Measurements from ENCODE around the gene CCT8L2. TPM values are rescaled to one million over a fixed set of nuclear protein-coding genes. Genes with fewer than 3 reads are reported as not detected.
"Not testable (repeated sequence)": the region's sequence is repeated elsewhere in the genome, so short reads cannot be mapped to it uniquely, and the experiment has no call there.

The CCT8L2 gene
- total RNA-seq, 1 experiment from 2014 or later: not detected

DNA sequence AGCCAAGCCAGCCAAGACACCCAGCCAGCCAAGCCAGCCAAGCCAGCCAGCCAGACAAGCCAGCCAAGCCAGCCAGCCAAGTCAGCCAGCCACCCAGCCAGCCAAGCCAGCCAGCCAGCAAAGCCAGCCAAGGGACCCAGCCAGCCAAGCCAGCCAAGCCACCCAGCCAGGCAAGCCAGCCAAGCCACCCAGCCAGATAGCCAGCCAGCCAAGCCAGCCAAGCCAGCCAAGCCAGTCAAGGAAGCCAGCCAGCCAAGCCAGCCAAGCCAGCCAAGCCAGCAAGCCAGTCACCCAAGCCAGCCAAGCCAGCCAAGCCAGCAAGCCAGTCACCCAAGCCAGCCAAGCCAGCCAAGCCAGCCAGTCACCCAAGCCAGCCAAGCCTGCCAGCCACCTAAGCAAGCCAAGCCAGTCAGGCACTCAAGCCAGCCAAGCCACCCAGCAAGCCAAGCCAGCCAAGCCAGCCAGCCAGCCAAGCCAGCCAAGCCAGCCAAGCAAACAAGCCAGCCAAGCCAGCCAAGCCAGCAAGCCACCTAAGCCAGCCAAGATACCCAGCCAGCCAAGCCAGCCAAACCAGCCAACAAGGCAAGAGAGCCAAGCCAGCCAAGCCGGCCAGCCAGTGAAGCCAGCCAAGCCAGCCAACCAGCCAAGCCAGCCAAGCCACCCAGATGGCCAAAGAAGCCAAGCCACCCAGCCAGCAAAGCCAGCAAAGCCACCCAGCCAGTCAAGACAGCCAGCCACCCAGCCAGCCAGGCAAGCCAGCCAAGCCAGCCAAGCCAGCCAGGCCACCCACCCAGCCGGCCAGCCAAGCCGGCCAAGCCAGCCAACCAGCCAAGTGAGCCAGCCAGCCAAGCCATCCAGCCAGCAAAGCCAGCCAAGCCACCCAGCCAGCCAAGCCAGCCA, 33.3 kb downstream of the CCT8L2 start:
- Histone ChIP-seq H4K8ac (replicated peaks; ENCODE audit: insufficient read length, low read depth, low read length) (no peak overlapping the region), H3K23me2 (ENCODE audit: insufficient read length, low read depth, low read length, poor library complexity, severe bottlenecking) (no peaks in the 10 kb centered on the region), H4K91ac (ENCODE audit: insufficient read length, low read depth, low read length) (no peak overlapping the region), H3K79me2 (ENCODE audit: insufficient read depth, low read length) (no peaks in the 10 kb centered on the region), H3T11ph (ENCODE audit: low read length) (no peak overlapping the region), H2BK12ac (ENCODE audit: insufficient read length, low read depth, low read length) (no peak overlapping the region), H3K27ac (ENCODE audit: insufficient read length, low read depth, low read length) (no peak overlapping the region), H3K4ac (ENCODE audit: low read depth, low read length) (no peak overlapping the region), H2AK5ac (ENCODE audit: insufficient read length, low read length) (no peak overlapping the region), H3K27me3 (ENCODE audit: insufficient read depth, low read length) (no peaks in the 10 kb centered on the region), H3K9me3 (ENCODE audit: control insufficient read depth, low read depth, low read length) (peaks cover 21% of the 10 kb centered on the region), H3K18ac (ENCODE audit: insufficient read length, low read depth, low read length) (no peak overlapping the region), H3K4me2 (ENCODE audit: insufficient read depth, insufficient read length, low read length) (no peak overlapping the region), H4K20me1 (ENCODE audit: control insufficient read depth, insufficient read depth, insufficient read length) (no peaks in the 10 kb centered on the region), H2BK15ac (ENCODE audit: low read depth, low read length) (no peak overlapping the region), H2BK120ac (ENCODE audit: low read depth, low read length, poor library complexity, severe bottlenecking) (no peak overlapping the region), H2BK20ac (ENCODE audit: low read depth, low read length, poor library complexity, severe bottlenecking) (no peak overlapping the region), H3K79me1 (ENCODE audit: insufficient read depth, low read depth, low read length, poor library complexity, severe bottlenecking) (no peaks in the 10 kb centered on the region), H2AFZ (ENCODE audit: low read length) (no peak overlapping the region), H3K56ac (ENCODE audit: insufficient read length, low read depth, low read length) (no peak overlapping the region), H2BK5ac (ENCODE audit: insufficient read length, low read length) (no peak overlapping the region), H3K9ac (ENCODE audit: extremely low read depth, insufficient read length, low read length) (no peak overlapping the region), H4K5ac (ENCODE audit: insufficient read length, low read depth, low read length) (no peak overlapping the region), H3K23ac (ENCODE audit: insufficient read length, low read depth, low read length) (no peak overlapping the region), H3K4me1 (ENCODE audit: insufficient read depth, low read length) (no peaks in the 10 kb centered on the region), H3K14ac (ENCODE audit: insufficient read depth, low read length) (no peak overlapping the region)
- Mint-ChIP-seq H3K36me3 (ENCODE audit: insufficient read depth in 1 of 3, low read depth in 3 of 3) (peaks cover 5 to 6% (median 6%) of the 10 kb centered on the region in 3 experiments; a peak in 6 of 7 replicates), H3K27ac (no peak overlapping the region), H3K9me3 (peaks cover 37 to 60% of the 10 kb centered on the region in 2 experiments), H3K27me3 (ENCODE audit: low read depth) (no peaks in the 10 kb centered on the region; the same call in 1 of the 2 replicates), H3K4me1 (no peaks in the 10 kb centered on the region), H3K4me3 (no peak overlapping the region)
- TF ChIP-seq, protein P1, sequence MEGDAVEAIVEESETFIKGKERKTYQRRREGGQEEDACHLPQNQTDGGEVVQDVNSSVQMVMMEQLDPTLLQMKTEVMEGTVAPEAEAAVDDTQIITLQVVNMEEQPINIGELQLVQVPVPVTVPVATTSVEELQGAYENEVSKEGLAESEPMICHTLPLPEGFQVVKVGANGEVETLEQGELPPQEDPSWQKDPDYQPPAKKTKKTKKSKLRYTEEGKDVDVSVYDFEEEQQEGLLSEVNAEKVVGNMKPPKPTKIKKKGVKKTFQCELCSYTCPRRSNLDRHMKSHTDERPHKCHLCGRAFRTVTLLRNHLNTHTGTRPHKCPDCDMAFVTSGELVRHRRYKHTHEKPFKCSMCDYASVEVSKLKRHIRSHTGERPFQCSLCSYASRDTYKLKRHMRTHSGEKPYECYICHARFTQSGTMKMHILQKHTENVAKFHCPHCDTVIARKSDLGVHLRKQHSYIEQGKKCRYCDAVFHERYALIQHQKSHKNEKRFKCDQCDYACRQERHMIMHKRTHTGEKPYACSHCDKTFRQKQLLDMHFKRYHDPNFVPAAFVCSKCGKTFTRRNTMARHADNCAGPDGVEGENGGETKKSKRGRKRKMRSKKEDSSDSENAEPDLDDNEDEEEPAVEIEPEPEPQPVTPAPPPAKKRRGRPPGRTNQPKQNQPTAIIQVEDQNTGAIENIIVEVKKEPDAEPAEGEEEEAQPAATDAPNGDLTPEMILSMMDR (conservative IDR thresholded peaks at IDR 0.05): no peak
- no CpG with 5 or more reads among the region's 3 CpGs for WGBS (ENCODE audit: extremely low coverage, insufficient read length, low lambda C conversion rate)
- DNase-seq: no peak

DNA sequence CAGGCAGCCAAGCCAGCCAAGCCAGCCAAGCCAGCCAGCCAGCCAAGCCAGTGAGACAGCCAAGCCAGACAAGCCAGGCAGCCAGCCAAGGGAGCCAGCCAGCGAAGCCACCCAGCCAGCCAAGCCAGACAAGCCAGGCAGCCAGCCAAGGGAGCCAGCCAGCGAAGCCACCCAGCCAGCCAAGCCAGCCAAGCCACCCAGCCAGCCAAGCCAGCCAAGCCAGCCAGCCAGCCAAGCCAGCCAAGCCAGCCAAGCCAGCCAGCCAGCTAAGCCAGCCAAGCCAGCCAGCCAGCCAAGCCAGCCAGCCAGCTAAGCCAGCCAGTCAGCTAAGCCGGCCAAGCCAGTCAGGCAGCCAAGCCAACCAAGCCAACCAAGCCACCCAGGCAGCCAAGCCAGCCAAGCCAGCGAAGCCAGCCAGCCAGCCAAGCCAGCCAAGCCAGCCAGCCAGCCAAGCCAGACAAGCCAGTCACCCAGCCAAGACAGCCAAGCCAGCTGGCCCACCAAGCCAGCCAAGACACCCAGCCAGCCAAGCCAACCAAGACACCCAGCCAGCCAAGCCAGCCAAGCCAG, 34.1 kb downstream of the CCT8L2 start:
- H2BK12ac ChIP-seq (ENCODE audit: insufficient read length, low read depth, low read length); H3K4me2 ChIP-seq (ENCODE audit: insufficient read depth, insufficient read length, low read length); H2AFZ ChIP-seq (ENCODE audit: low read length); H3T11ph ChIP-seq (ENCODE audit: low read length); H2BK15ac ChIP-seq (ENCODE audit: low read depth, low read length); H3K27me3 Mint-ChIP-seq (ENCODE audit: low read depth); H3K36me3 Mint-ChIP-seq (ENCODE audit: insufficient read depth in 1 of 3, low read depth in 3 of 3); H3K27ac Mint-ChIP-seq; H2BK120ac ChIP-seq (ENCODE audit: low read depth, low read length, poor library complexity, severe bottlenecking); H3K27ac ChIP-seq (ENCODE audit: insufficient read length, low read depth, low read length); H3K9ac ChIP-seq (ENCODE audit: extremely low read depth, insufficient read length, low read length); H4K91ac ChIP-seq (ENCODE audit: insufficient read length, low read depth, low read length); H3K4me1 ChIP-seq (ENCODE audit: insufficient read depth, low read length); H3K4ac ChIP-seq (ENCODE audit: low read depth, low read length); DNase-seq; H3K56ac ChIP-seq (ENCODE audit: insufficient read length, low read depth, low read length); H2BK5ac ChIP-seq (ENCODE audit: insufficient read length, low read length); H2AK5ac ChIP-seq (ENCODE audit: insufficient read length, low read length); H3K18ac ChIP-seq (ENCODE audit: insufficient read length, low read depth, low read length); H3K23ac ChIP-seq (ENCODE audit: insufficient read length, low read depth, low read length); H3K14ac ChIP-seq (ENCODE audit: insufficient read depth, low read length); H4K8ac ChIP-seq (replicated peaks; ENCODE audit: insufficient read length, low read depth, low read length); H3K23me2 ChIP-seq (ENCODE audit: insufficient read length, low read depth, low read length, poor library complexity, severe bottlenecking); H3K4me3 Mint-ChIP-seq; H2BK20ac ChIP-seq (ENCODE audit: low read depth, low read length, poor library complexity, severe bottlenecking); H3K79me2 ChIP-seq (ENCODE audit: insufficient read depth, low read length); H4K5ac ChIP-seq (ENCODE audit: insufficient read length, low read depth, low read length); H4K20me1 ChIP-seq (ENCODE audit: control insufficient read depth, insufficient read depth, insufficient read length); H3K27me3 ChIP-seq (ENCODE audit: insufficient read depth, low read length); H3K4me1 Mint-ChIP-seq; H3K79me1 ChIP-seq (ENCODE audit: insufficient read depth, low read depth, low read length, poor library complexity, severe bottlenecking): not testable (repeated sequence)
- peaks cover 45 to 65% of the 10 kb centered on the region in 2 experiments for H3K9me3 Mint-ChIP-seq
- H3K9me3 ChIP-seq (ENCODE audit: control insufficient read depth, low read depth, low read length): peaks cover 16% of the 10 kb centered on the region
- WGBS (ENCODE audit: extremely low coverage, insufficient read length, low lambda C conversion rate): no CpG with 5 or more reads among the region's 4 CpGs
